Loucy (cell line): ENCODE measurements around the gene SNUPN.

ENCODE experiments used
- EZH2phosphoT487 ChIP-seq: fragments of 200-600 bp; IDR thresholded peaks from 2 replicates; pipeline ENCODE4 v1.6.1; 2018; ENCODE audit warnings: antibody characterized with exemption, mild to moderate bottlenecking, moderate library complexity, borderline replicate concordance
- TF ChIP-seq, protein P1 (sequence below): fragments of 200-600 bp; sonication (generic); conservative IDR thresholded peaks from 2 replicates; pipeline ENCODE4 v1.5.1; 2014; ENCODE audit warnings: mild to moderate bottlenecking, antibody characterized with exemption, low read length

DNA sequence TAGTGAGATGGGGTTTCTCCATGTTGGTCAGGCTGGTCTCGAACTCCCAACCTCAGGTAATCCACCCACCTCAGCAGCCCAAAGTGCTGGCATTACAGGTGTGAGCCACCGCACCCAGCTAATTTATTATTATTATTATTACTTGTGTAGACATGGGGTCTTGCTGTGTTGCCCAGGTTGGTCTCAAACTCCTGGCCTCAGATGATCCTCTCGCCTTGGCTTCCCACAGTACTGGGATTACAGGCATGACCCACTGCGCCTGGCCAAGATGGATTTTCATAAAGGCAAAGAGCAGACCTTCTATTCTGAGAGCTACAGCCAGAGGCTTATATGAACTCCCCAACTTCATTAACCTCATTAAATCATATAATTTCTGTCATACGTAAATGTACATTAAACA, 63.6 kb downstream of the SNUPN start:
- TF ChIP-seq EZH2phosphoT487 = no peak
- TF ChIP-seq, protein P1, sequence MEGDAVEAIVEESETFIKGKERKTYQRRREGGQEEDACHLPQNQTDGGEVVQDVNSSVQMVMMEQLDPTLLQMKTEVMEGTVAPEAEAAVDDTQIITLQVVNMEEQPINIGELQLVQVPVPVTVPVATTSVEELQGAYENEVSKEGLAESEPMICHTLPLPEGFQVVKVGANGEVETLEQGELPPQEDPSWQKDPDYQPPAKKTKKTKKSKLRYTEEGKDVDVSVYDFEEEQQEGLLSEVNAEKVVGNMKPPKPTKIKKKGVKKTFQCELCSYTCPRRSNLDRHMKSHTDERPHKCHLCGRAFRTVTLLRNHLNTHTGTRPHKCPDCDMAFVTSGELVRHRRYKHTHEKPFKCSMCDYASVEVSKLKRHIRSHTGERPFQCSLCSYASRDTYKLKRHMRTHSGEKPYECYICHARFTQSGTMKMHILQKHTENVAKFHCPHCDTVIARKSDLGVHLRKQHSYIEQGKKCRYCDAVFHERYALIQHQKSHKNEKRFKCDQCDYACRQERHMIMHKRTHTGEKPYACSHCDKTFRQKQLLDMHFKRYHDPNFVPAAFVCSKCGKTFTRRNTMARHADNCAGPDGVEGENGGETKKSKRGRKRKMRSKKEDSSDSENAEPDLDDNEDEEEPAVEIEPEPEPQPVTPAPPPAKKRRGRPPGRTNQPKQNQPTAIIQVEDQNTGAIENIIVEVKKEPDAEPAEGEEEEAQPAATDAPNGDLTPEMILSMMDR = no peak
